GM21515 (cell line): ENCODE results near the gene TNNI2.

Source experiments
- ATAC-seq: cut with Tn5 transposase; IDR thresholded peaks from one replicate; pipeline ENCODE4 v1.9.1; 2021; ENCODE audit not compliant: unreplicated experiment

Gene TNNI2

GRCh38 chr11:1857064-1857463 is 18.3 kb downstream of the TNNI2 start:
- no peak for ATAC-seq

- ATAC-seq, result no peak
These were observed 19.4 kb downstream of the TNNI2 start for GRCh38 chr11:1858154-1858553.

DNA sequence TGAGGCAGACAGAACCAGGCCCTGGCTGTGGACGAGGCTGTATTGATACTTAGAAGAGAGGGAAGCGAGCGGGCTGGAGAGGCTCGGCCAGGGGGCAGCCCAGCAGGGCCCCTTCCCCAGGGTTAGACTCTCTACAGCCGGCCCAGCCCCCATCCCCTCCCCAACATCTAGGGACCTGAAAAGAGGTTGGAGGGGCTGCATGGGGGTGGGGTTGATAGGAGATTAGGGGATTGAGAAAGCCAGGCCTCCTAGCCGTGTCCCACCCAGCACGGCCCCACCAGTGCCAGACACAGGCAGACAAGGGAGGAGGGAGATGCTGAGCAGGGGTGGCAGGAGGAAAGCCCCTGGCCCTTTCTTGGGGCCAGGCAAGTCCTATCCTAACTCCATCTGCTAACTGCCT is 19.8 kb downstream of the TNNI2 start:
- no peak for ATAC-seq

GRCh38 chr11:1859004-1859403 is 20.2 kb downstream of the TNNI2 start:
- no peak for ATAC-seq

GRCh38 chr11:1860108-1860507 is 21.3 kb downstream of the TNNI2 start:
- ATAC-seq, result no peak

DNA sequence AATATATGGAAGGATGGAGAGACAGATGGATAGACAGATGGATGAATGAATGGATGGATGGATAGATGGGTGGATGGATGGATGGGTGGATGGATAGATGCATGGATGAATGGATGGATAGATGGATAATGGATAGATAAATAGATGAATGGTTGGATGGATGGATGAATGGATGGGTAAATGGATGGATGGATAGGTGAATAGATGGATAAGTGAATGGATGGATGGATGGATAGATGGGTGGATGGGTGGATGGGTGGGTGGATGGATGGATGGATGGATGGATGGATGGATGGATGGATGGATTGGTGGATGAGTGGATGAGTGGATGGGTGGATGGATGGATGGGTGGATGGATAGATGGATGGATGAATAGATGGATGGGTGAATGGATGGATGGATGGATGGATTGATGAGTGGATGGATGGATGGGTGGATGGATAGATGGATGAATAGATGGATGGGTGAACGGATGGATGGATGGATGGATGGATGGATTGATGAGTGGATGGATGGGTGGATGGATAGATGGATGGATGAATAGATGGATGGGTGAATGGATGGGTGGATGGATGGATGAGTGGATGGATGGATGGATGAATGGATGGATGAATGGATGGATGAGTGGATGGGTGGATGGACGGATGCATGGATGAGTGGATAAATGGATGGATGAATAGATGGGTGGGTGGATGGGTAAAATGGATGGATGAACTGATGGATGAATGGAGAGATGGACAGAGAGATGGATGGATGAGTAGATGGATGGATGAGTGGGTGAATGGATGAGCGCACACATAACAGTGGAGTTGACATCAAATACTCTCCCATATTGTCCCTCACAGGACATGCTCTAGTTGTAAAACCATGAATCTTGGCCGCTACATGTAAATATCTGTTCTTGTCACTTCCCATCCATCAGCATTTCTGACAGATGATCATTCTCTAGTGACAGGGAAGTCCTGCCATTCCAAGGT is 22.9 kb downstream of the TNNI2 start:
- ATAC-seq, result no peak

- ATAC-seq, result no peak
These were observed 24.0 kb downstream of the TNNI2 start for GRCh38 chr11:1862588-1863351.

GRCh38 chr11:1863352-1864216 is 24.8 kb downstream of the TNNI2 start:
- no peak for ATAC-seq

DNA sequence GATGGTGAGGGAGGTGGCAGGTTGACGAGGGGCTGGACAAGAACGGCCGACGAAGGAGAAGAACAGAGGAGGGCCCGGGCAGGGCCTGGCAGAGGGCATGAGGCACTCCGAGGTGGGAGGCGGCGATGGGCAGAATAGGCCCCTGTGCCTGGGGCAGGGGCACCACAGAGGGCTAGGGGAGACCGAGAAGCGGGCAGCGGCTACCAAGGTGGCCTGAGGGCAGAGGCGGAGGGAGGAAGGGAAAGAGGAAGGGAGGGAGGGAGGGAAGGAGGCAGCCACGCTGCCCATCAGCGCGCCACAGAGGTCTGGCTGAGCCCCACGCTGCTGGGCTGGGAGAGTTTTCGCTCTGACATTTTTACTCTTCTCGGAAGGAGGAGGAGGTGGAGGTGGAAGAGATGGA is 25.4 kb downstream of the TNNI2 start:
- no peak for ATAC-seq

DNA sequence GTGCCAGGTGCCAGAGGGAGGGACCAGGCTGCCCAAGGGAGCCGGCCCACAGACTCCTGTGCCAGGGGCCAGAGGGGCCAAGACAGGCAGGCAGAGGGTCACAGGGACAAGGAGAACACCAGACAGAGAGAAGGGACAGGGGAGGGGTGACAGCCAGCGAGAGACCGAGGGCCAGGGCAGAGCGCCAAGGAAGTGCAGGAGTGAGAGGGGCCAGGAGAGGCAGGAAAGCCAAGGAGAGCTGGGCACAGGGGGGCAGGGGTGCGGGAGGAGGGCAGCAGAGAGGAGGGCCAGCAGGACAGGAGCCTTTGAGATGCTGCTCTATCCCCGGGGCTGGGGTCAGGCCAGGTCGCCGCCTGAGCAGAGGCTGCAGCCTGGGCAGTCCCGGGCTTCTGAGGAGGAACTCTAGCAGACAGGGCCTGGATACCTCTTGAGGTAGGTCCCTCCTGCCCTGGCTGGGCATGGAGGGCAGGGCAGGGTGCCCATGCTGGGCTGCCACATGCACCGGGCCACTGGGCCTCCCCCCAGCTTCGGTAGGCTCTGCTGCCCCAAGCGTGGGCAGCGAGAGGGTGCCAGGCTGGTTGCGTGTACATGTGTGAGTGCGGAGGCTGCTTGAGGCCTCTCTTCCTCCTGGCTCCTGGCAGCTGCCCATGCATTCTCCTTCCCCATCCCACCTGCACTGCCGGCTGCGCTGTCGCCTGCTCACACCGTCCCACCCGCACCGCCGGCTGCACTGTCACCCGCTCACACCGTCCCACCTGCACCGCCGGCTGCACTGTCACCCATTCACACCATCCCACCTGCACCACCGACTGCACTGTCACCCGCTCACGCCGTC is 26.3 kb downstream of the TNNI2 start:
- no peak for ATAC-seq

DNA sequence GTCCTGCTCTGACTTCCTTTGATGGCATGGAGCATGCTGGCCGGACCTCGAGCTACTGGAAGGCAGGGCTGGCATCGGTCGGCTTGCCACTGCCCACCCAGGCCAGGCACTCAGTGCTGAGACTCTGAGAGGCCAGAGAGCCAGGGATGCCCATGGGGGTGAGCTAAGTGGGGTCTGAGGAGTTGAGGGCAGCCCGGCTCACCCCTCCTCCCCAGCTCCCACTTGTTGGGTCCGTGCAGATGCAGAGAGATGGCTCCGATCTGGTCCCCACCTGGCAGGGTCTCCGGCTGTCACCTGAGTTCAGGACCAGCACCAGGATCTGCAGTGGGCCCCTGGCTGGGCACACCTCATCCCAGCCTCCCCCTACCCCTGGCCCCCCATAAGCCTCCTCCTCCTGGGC is 27.4 kb downstream of the TNNI2 start:
- ATAC-seq, result no peak

DNA sequence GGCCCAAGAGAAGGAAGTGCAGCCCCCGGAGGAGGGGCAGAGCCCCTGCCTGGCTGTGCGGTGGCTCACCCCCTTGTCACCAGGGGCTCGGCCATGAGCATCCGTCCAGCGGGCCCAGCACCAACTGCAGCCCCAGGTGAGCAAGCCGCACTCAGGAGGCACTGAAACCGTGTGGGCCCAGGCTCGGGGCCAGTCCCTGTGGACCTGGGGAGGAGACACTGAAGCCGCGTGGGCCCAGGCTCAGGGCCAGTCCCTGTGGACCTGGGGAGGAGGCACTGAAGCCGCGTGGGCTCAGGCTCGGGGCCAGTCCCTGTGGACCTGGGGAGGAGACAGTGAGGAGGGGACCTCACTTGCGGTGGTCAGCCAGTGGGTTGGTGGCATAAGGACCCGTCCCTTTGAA is 28.0 kb downstream of the TNNI2 start:
- ATAC-seq, result no peak

GRCh38 chr11:1867381-1867780 is 28.6 kb downstream of the TNNI2 start:
- no peak for ATAC-seq

DNA sequence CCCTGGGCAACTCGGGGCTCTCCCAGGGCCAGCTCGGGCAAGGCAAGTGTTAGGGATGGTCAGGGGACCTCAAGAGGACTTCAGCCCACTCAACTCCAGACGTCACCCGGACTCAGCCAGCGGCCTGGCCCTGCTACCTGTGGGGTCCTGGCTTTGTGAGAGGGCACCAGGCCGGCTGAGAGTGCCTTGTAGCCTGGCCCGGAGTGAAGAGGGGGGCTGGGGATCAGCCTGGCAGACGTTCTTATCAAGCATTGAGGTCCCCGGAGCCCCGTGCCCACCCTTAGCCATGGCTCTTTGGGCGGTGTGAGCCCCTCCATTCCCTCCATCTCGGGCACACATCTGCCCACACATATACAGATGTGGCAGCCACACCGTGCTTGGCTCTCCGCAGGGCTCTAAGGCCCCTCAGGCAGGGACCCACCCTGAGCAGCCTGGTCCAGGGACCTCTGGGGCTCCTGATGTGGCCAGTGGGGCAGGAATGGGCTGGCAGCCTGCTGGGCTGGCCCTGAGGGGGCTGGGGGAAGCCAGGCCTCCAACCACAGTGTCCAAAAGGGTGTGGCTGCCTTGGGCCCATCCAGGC is 29.4 kb downstream of the TNNI2 start:
- no peak for ATAC-seq

- ATAC-seq, result no peak
These were observed 30.0 kb downstream of the TNNI2 start for GRCh38 chr11:1868636-1869291.

- no peak for ATAC-seq
These were observed 30.9 kb downstream of the TNNI2 start for GRCh38 chr11:1869427-1870325.

- no peak for ATAC-seq
These were observed 31.5 kb downstream of the TNNI2 start for GRCh38 chr11:1870326-1870696.

GRCh38 chr11:1870721-1871466 is 32.1 kb downstream of the TNNI2 start:
- no peak for ATAC-seq
